Measurements from ENCODE around the gene KLHL10. TPM values are rescaled to one million over a fixed set of nuclear protein-coding genes. Genes with fewer than 3 reads are reported as not detected.
A peak's percentile ranks its signal among the peaks of the same experiment; 100 is the strongest.

The KLHL10 gene
- total and polyA plus RNA-seq, 2 of the 13 experiments (the other 11 are each of a cell fraction or from before 2014, with no cell fraction given) = 0.04 to 0.08 TPM

GRCh38 chr17:41811549-41812380, 25.9 kb upstream of the KLHL10 start, which contains the start of gene P3H4 (continued):
- TF ChIP-seq STAT6 (CRISPR knock-in tag; IDR thresholded peaks at IDR 0.05; ENCODE audit: borderline replicate concordance) = peak; percentile 70; the same call in 1 of the 2 replicates
- no peak for TF ChIP-seq NCOA5 (CRISPR knock-in tag; IDR thresholded peaks at IDR 0.05)
- TF ChIP-seq NRL (CRISPR knock-in tag; IDR thresholded peaks at IDR 0.05; ENCODE audit: borderline replicate concordance) = no peak
- TF ChIP-seq ZNF263 (CRISPR knock-in tag; IDR thresholded peaks at IDR 0.05) = peak; percentile 57; the same call in 1 of the 2 replicates
- TF ChIP-seq ZNF691 (CRISPR knock-in tag; IDR thresholded peaks at IDR 0.05; ENCODE audit: borderline replicate concordance, low read depth) = peak; percentile 65
- no peak for TF ChIP-seq MAFF (IDR thresholded peaks at IDR 0.05; ENCODE audit: low read depth, low read length)
- no peak for TF ChIP-seq MTA3 (CRISPR knock-in tag; IDR thresholded peaks at IDR 0.05)
- TF ChIP-seq ZNF430 (CRISPR knock-in tag; IDR thresholded peaks at IDR 0.05) = peak; percentile 78; the same call in 1 of the 2 replicates
- TF ChIP-seq CREB3 (CRISPR knock-in tag; IDR thresholded peaks at IDR 0.05) = peak; percentile 92
- TF ChIP-seq ZNF577 (CRISPR knock-in tag; IDR thresholded peaks at IDR 0.05; ENCODE audit: borderline replicate concordance, low read depth) = no peak
- no peak for TF ChIP-seq LCORL (IDR thresholded peaks at IDR 0.05)
- TF ChIP-seq LCORL (CRISPR knock-in tag; IDR thresholded peaks at IDR 0.05) = peak; percentile 54; the same call in 1 of the 2 replicates
- TF ChIP-seq CBFB (CRISPR knock-in tag; IDR thresholded peaks at IDR 0.05) = peak; percentile 37; the same call in 1 of the 2 replicates
- TF ChIP-seq ZBTB26 (CRISPR knock-in tag; IDR thresholded peaks at IDR 0.05; ENCODE audit: borderline replicate concordance) = 0 out of 2 replicates have a peak, but pooled peaks have one; percentile 6
- TF ChIP-seq TOPORS (CRISPR knock-in tag; IDR thresholded peaks at IDR 0.05) = peak; percentile 99
- peak; percentile 4; the same call in 1 of the 2 replicates for TF ChIP-seq ZNF225 (CRISPR knock-in tag; IDR thresholded peaks at IDR 0.05)
- TF ChIP-seq HNF1A (IDR thresholded peaks at IDR 0.05; ENCODE audit: low read depth) = no peak
- peak; percentile 14; the same call in 1 of the 2 replicates for TF ChIP-seq HNF1A (CRISPR knock-in tag; IDR thresholded peaks at IDR 0.05; ENCODE audit: borderline replicate concordance)
- TF ChIP-seq HNF4A (CRISPR knock-in tag; IDR thresholded peaks at IDR 0.05) = no peak
- no peak; the same call in 1 of the 2 replicates for TF ChIP-seq NFIC (IDR thresholded peaks at IDR 0.05; ENCODE audit: low read length)
